A549 (cell line): ENCODE data around the gene KIAA0825. TPM values are rescaled to one million over a fixed set of nuclear protein-coding genes. Genes with fewer than 3 reads are reported as not detected.

Experiments
- ATAC-seq, 2 experiments: fragments of 200-7000 bp in 1 of 2; fragments of >200 bp in 1 of 2; cut with Nextera tagmentation in 1 of 2; cut with Tn5 transposase in 1 of 2; 3 replicates each; pipeline versions ENCODE4 v1.8.0 to v1.9.1; 2018 to 2020; ENCODE audit warnings: mild to moderate bottlenecking in 1 of 2, moderate library complexity in 1 of 2
- CTCF ChIA-PET: fragments of 300-600 bp; sonication (Branson Sonifier 250); formaldehyde crosslinking; extraction: SDS; loops from one replicate; lab custom pipeline; 2021; ENCODE audit warnings: antibody characterized with exemption, inconsistent platforms; lab: Yijun Ruan, JAX
- POLR2A ChIA-PET: fragments of 350-600 bp; formaldehyde crosslinking; extraction: SDS; loops from one replicate; lab custom pipeline; 2021; ENCODE audit warnings: antibody characterized with exemption, inconsistent platforms; lab: Yijun Ruan, JAX
- DNase-seq, 2 experiments: peaks; one replicate each; pipeline versions ENCODE4 v3.0.0 to v3.0.0-alpha.2; 2011 to 2016; ENCODE audit warnings: low read depth in 1 of 2, low spot score in 1 of 2
- FAIRE-seq: peaks from 2 replicates; lab custom pipeline; 2011; peaks lifted over from hg19 to GRCh38; lab: Jason Lieb, UNC
- H3K27ac ChIP-seq, 2 experiments: fragments of >200 bp; sonication (Bioruptor Twin); formaldehyde crosslinking; 3 replicates each; pipeline ENCODE4 v1.5.1; 2016 to 2017
- H3K4me1 ChIP-seq: fragments of >200 bp; sonication (Bioruptor Twin); formaldehyde crosslinking; 3 replicates; pipeline ENCODE4 v1.6.1; 2016
- H3K4me2 ChIP-seq: fragments of >200 bp; sonication (Bioruptor Twin); formaldehyde crosslinking; 3 replicates; pipeline ENCODE4 v1.6.1; 2016
- H3K4me3 ChIP-seq: fragments of >200 bp; sonication (Bioruptor Twin); formaldehyde crosslinking; 3 replicates; pipeline ENCODE4 v1.5.1; 2016
- H3K9me3 ChIP-seq: fragments of >200 bp; sonication (Bioruptor Twin); formaldehyde crosslinking; 3 replicates; pipeline ENCODE4 v1.6.1; 2016
- CEBPB ChIP-seq, 2 experiments: fragments of >200 bp in 1 of 2; sonication (Bioruptor Twin) in 1 of 2; formaldehyde crosslinking in 1 of 2; IDR thresholded peaks; 2 replicates each; pipeline ENCODE4 v1.6.1; 2012 to 2016
- EHMT2 ChIP-seq: fragments of 200-600 bp; sonication (generic); IDR thresholded peaks from 2 replicates; pipeline ENCODE4 v1.6.1; 2016; ENCODE audit warnings: antibody characterized with exemption, low read depth, mild to moderate bottlenecking, moderate library complexity
- ESRRA ChIP-seq: fragments of 150-350 bp; IDR thresholded peaks from 2 replicates; pipeline ENCODE4 v1.6.1; 2014; ENCODE audit warnings: mild to moderate bottlenecking, low read length, borderline replicate concordance
- FOSL2 ChIP-seq, 2 experiments: fragments of 450-650 bp in 1 of 2; fragments of >200 bp in 1 of 2; sonication (Bioruptor Twin) in 1 of 2; formaldehyde crosslinking; IDR thresholded peaks; 2 replicates each; pipeline versions ENCODE4 v1.5.0 to v1.6.1; 2016 to 2020; ENCODE audit warnings: mild to moderate bottlenecking in 1 of 2, moderate library complexity in 1 of 2
- GATA3 ChIP-seq: IDR thresholded peaks from 2 replicates; pipeline ENCODE4 v1.6.1; 2012; ENCODE audit warnings: borderline replicate concordance
- HOXB5 ChIP-seq: fragments of 250-450 bp; sonication (Bioruptor Pico); IDR thresholded peaks from 2 replicates; pipeline ENCODE4 v1.5.0; 2020; ENCODE audit warnings: mild to moderate bottlenecking, moderate library complexity
- JUNB ChIP-seq: fragments of >200 bp; sonication (Bioruptor Twin); formaldehyde crosslinking; IDR thresholded peaks from 2 replicates; pipeline ENCODE4 v1.6.1; 2016
- MAFK ChIP-seq: fragments of 450-650 bp; IDR thresholded peaks from 2 replicates; pipeline ENCODE4 v1.6.1; 2014; ENCODE audit not compliant: partially characterized antibody
- MAZ ChIP-seq: fragments of 150-350 bp; IDR thresholded peaks from 2 replicates; pipeline ENCODE4 v1.6.1; 2014; ENCODE audit warnings: antibody characterized with exemption, low read depth, low read length, borderline replicate concordance
- POLR2A ChIP-seq: IDR thresholded peaks from 2 replicates; pipeline ENCODE4 v1.6.1; 2012; ENCODE audit warnings: mild to moderate bottlenecking, low read length
- RAD21 ChIP-seq, 2 experiments: fragments of >200 bp in 1 of 2; sonication (Bioruptor Twin) in 1 of 2; formaldehyde crosslinking in 1 of 2; IDR thresholded peaks in 1 of 2; conservative IDR thresholded peaks in 1 of 2; 2 replicates in 1 of 2; 3 replicates in 1 of 2; pipeline ENCODE4 v1.6.1; 2012 to 2018; ENCODE audit warnings: inconsistent platforms in 1 of 2
- RCOR1 ChIP-seq: fragments of 150-350 bp; IDR thresholded peaks from 2 replicates; pipeline ENCODE4 v1.6.1; 2014; ENCODE audit warnings: antibody characterized with exemption, low read length, low read depth
- RFX5 ChIP-seq: fragments of 450-650 bp; IDR thresholded peaks from 2 replicates; pipeline ENCODE4 v1.7.1; 2014; ENCODE audit warnings: antibody characterized with exemption, mild to moderate bottlenecking, moderate library complexity
- SMC3 ChIP-seq: fragments of >200 bp; sonication (Bioruptor Twin); formaldehyde crosslinking; IDR thresholded peaks from 3 replicates; pipeline ENCODE4 v1.6.1; 2018; ENCODE audit warnings: inconsistent platforms
- SREBF2 ChIP-seq: fragments of 450-650 bp; IDR thresholded peaks from 2 replicates; pipeline ENCODE4 v1.6.1; 2014; ENCODE audit warnings: mild to moderate bottlenecking, moderate library complexity
- WGBS: methylation state at CpG from one replicate; pipeline ENCODE4 v1.1.6; 2017; ENCODE audit errors: missing lambda C conversion rate; 5-methylcytosine and 5-hydroxymethylcytosine counted together
- polyA plus RNA-seq, 4 experiments: library from polyadenylated mRNA; depleted of rRNA in 3 of 4; stranded (reverse); fragments of >200 nt; fragmentation: RNase III in 1 of 4; extraction: RNeasy Plus Mini Kit Qiagen cat#74134 plus additional on column Dnase treatment in 1 of 4; gene quantifications; 2 replicates in 3 of 4; 3 replicates in 1 of 4; pipeline ENCODE4 v1.2.3, GENCODE V29; 2011 to 2017
- TF ChIP-seq, protein P1 (sequence below): IDR thresholded peaks from 2 replicates; pipeline ENCODE4 v1.6.1; 2012
- TF ChIP-seq, protein P2 (sequence below): fragments of 250-450 bp; sonication (Bioruptor Pico); IDR thresholded peaks from 2 replicates; pipeline ENCODE4 v1.5.0; 2020; ENCODE audit warnings: low read depth, mild to moderate bottlenecking, moderate library complexity

KIAA0825 gene
- polyA plus RNA-seq, 2 of the 4 experiments (the other 2 are of a cell fraction), result 0.57 to 0.80 TPM

DNA sequence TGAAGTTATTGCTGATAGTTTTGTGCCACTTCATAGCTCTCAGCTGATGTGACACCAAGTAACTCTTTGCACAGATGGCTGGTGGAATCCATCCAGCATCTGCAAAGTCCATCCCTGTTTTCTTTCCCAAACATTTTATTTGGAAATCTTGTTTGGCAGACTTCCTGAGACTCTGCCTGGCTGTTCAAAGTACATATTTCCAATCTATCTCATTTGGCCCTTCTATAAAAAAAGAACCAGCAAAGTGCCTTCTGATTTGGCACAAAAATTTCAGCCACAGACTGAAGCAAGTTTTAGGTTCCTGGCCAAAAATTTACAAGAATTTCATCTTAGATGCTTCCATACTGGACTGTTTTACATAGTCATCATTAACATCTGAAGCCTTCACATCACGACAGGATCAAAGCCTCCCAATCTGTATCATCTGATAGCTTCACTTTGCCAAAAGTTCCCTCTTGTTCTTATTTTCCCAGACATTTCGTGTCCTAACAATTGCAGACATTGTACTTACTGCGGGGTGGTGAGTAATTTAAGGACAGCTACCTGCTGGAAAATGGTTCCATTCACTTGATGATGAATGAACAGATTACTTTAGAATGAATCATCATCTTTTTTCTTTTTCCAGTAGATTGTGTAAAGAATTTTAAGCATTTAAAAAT is 377.3 kb downstream of the KIAA0825 start:
- Histone ChIP-seq H3K4me3 (no peak overlapping the region), H3K4me1 (peaks cover 26% of the 10 kb centered on the region; the same call in 2 of the 3 replicates), H3K27ac (peak overlapping the region; percentile 6 to 38; a peak in 1 of 6 replicates), H3K9me3 (no peaks in the 10 kb centered on the region), H3K4me2 (peak overlapping the region; percentile 47)
- FAIRE-seq (no peak), ATAC-seq (0 out of 6 replicates have a peak, but pooled peaks of 1 of the 2 experiments have one; percentile 58), DNase-seq (no peak)
- CTCF ChIA-PET, result interaction anchor here (0.7 kb wide), 1 partner anchor 15 kb away, joined by 3 read pairs; no protein-coding TSS in a partner anchor
- peak; percentile 13 for TF ChIP-seq MAFK
- TF ChIP-seq GATA3, result no peak
- TF ChIP-seq FOSL2 (IDR thresholded peaks at IDR 0.05), result no peak
- TF ChIP-seq FOSL2 (CRISPR knock-in tag; IDR thresholded peaks at IDR 0.05), result peak; percentile 11; the same call in 1 of the 2 replicates
- 4% methylated on average over 3 of the region's 3 CpGs for WGBS
- POLR2A ChIA-PET, result interaction anchor here (0.6 kb wide), 1 partner anchor 220 kb away, joined by 3 read pairs; no protein-coding TSS in a partner anchor

GRCh38 chr5:94240596-94240992 is 377.8 kb downstream of the KIAA0825 start:
- Histone ChIP-seq H3K27ac (no peak overlapping the region), H3K4me1 (peaks cover 26% of the 10 kb centered on the region; the same call in 2 of the 3 replicates), H3K4me3 (no peak overlapping the region), H3K4me2 (peak overlapping the region; percentile 47), H3K9me3 (no peaks in the 10 kb centered on the region)
- no peak for DNase-seq
- no peak for FAIRE-seq
- CTCF ChIA-PET, result interaction anchor here (0.7 kb wide), 1 partner anchor 16 kb away, joined by 3 read pairs; no protein-coding TSS in a partner anchor
- TF ChIP-seq MAZ, result no peak
- no peak for TF ChIP-seq RFX5
- TF ChIP-seq, all 56 proteins: peak for 0
- 29% methylated on average over 5 of the region's 5 CpGs for WGBS
- POLR2A ChIA-PET, result interaction anchor here (0.6 kb wide), 1 partner anchor 219 kb away, joined by 3 read pairs; no protein-coding TSS in a partner anchor
- ATAC-seq, result no peak

DNA sequence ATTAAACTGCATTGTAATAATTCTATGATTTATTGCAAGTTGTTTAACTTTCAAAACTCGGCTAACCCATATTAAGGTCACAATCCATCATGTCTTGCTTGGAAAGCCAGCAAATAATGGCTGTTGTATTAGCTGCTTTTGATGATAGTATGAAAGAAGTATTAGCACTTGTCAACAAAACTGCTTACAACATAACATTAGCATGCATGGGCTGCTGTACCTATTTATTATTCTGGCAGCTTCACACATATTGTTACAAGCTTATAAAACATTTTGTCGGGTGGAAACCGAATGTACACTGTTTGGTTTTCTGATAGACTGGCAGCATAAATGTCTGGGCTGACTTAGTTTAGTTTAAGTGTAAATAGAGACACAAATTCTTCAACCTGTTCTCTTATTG is 378.3 kb downstream of the KIAA0825 start:
- no peak for TF ChIP-seq SMC3
- CTCF ChIA-PET, result no interaction called here
- no peak overlapping the region for H3K4me3 ChIP-seq
- POLR2A ChIA-PET, result no interaction called here
- H3K4me1 ChIP-seq, result peaks cover 26% of the 10 kb centered on the region; the same call in 2 of the 3 replicates
- DNase-seq (no peak), ATAC-seq (no peak), FAIRE-seq (no peak)
- peak overlapping the region; percentile 47; the same call in 1 of the 3 replicates for H3K4me2 ChIP-seq
- 16% methylated on average over 3 of the region's 3 CpGs for WGBS
- no peak overlapping the region for H3K27ac ChIP-seq
- no peaks in the 10 kb centered on the region for H3K9me3 ChIP-seq

GRCh38 chr5:94239266-94239665 is 379.1 kb downstream of the KIAA0825 start:
- no peak for ATAC-seq
- TF ChIP-seq HOXB5 (CRISPR knock-in tag) (no peak), JUNB (no peak), POLR2A (no peak), CEBPB (IDR thresholded peaks at IDR 0.05) (no peak), RCOR1 (no peak), EHMT2 (no peak), ESRRA (no peak), RAD21 (conservative IDR thresholded peaks at IDR 0.05 in 1 of 2, IDR thresholded peaks at IDR 0.05 in 1 of 2) (no peak), SREBF2 (no peak), MAFK (no peak)
- TF ChIP-seq, protein P1, sequence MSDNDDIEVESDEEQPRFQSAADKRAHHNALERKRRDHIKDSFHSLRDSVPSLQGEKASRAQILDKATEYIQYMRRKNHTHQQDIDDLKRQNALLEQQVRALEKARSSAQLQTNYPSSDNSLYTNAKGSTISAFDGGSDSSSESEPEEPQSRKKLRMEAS, result no peak
- TF ChIP-seq, protein P2, sequence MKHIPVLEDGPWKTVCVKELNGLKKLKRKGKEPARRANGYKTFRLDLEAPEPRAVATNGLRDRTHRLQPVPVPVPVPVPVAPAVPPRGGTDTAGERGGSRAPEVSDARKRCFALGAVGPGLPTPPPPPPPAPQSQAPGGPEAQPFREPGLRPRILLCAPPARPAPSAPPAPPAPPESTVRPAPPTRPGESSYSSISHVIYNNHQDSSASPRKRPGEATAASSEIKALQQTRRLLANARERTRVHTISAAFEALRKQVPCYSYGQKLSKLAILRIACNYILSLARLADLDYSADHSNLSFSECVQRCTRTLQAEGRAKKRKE (CRISPR knock-in tag), result no peak
- Histone ChIP-seq H3K9me3 (no peaks in the 10 kb centered on the region), H3K4me2 (no peak overlapping the region), H3K4me1 (peaks cover 26% of the 10 kb centered on the region; the same call in 2 of the 3 replicates), H3K27ac (no peak overlapping the region), H3K4me3 (no peak overlapping the region)
- FAIRE-seq, result no peak
- 13% methylated on average over 2 of the region's 2 CpGs for WGBS
- no peak for DNase-seq
- CTCF ChIA-PET, result no interaction called here
- POLR2A ChIA-PET, result no interaction called here
